Left ventricle myocardium inferior (tissue), 1 donor: ENCODE data around the gene WDR86. TPM values are rescaled to one million over a fixed set of nuclear protein-coding genes. Genes with fewer than 3 reads are reported as not detected.

Experiments used
- DNase-seq: peaks from one replicate; pipeline ENCODE4 v3.0.0-alpha.2; 2020
- H3K27ac ChIP-seq: fragments of 200-600 bp; replicated peaks from 2 replicates; pipeline ENCODE4 v1.8.0; 2021
- H3K27me3 ChIP-seq: fragments of 200-600 bp; 2 replicates; pipeline ENCODE4 v1.8.0; 2021; ENCODE audit warnings: low read depth
- H3K36me3 ChIP-seq: fragments of 200-600 bp; 2 replicates; pipeline ENCODE4 v1.8.0; 2021
- H3K4me1 ChIP-seq: fragments of 200-600 bp; 2 replicates; pipeline ENCODE4 v1.8.0; 2021
- H3K4me3 ChIP-seq: fragments of 200-600 bp; 2 replicates; pipeline ENCODE4 v1.8.0; 2021; ENCODE audit warnings: mild to moderate bottlenecking, moderate library complexity
- H3K9me3 ChIP-seq: fragments of 200-600 bp; replicated peaks from 2 replicates; pipeline ENCODE4 v1.8.0; 2021
- intact Hi-C: fragments of 100-400 bp; cut with micrococcal nuclease; formaldehyde crosslinking; loops from one replicate; pipeline ENCODE4 v1.11.0; 2022
- total RNA-seq: library from RNA; stranded (reverse); fragmentation: NEBNext Ultra II Directional; extraction: Animal tissue kit (Norgen Biotek cat#: 25700); gene quantifications from one replicate; pipeline ENCODE4 v1.2.1, GENCODE V29; 2021
- TF ChIP-seq, protein P1 (sequence below): fragments of 200-600 bp; IDR thresholded peaks from 2 replicates; pipeline ENCODE4 v1.8.0; 2021; ENCODE audit warnings: antibody characterized with exemption, mild to moderate bottlenecking, borderline replicate concordance
- donor health status: DM: no; HTN: yes; CAD: no; lungs with severe emphysema.

The WDR86 gene
- total RNA-seq, 1 donor from 2014 or later = 0.16 TPM

DNA sequence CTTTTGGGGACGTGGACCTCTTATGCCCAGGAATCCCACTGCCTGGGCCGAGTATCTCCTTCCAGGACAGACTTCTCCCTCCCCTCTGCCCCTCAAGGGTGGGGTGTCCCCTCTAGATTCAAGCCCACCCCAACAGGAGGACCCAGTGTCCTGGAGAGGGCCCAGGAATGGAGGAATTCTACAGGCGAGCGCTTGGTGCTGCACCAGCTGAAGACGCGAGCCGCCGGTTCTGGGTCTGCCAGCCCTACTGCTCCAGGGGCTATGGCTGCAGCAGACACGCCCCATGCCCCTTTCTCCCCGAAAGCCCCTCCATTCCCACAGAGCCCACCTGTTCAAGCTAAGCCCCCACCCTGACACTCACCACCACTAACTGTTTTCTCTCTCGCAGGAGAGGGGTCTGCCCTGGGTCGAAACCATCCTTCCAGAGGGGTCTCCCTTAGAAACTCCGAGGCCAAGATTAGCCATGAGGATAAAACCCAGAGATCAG is 21.5 kb upstream of the WDR86 start:
- H3K4me3 ChIP-seq = no peak overlapping the region
- H3K36me3 ChIP-seq = no peaks in the 10 kb centered on the region
- peaks cover 5% of the 10 kb centered on the region for H3K4me1 ChIP-seq
- H3K27me3 ChIP-seq = peaks cover 11% of the 10 kb centered on the region
- no peak for DNase-seq
- H3K9me3 ChIP-seq = no peaks in the 10 kb centered on the region
- TF ChIP-seq, protein P1, sequence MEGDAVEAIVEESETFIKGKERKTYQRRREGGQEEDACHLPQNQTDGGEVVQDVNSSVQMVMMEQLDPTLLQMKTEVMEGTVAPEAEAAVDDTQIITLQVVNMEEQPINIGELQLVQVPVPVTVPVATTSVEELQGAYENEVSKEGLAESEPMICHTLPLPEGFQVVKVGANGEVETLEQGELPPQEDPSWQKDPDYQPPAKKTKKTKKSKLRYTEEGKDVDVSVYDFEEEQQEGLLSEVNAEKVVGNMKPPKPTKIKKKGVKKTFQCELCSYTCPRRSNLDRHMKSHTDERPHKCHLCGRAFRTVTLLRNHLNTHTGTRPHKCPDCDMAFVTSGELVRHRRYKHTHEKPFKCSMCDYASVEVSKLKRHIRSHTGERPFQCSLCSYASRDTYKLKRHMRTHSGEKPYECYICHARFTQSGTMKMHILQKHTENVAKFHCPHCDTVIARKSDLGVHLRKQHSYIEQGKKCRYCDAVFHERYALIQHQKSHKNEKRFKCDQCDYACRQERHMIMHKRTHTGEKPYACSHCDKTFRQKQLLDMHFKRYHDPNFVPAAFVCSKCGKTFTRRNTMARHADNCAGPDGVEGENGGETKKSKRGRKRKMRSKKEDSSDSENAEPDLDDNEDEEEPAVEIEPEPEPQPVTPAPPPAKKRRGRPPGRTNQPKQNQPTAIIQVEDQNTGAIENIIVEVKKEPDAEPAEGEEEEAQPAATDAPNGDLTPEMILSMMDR = no peak
- intact Hi-C loops = no loop called here
- H3K27ac ChIP-seq = no peak overlapping the region

DNA sequence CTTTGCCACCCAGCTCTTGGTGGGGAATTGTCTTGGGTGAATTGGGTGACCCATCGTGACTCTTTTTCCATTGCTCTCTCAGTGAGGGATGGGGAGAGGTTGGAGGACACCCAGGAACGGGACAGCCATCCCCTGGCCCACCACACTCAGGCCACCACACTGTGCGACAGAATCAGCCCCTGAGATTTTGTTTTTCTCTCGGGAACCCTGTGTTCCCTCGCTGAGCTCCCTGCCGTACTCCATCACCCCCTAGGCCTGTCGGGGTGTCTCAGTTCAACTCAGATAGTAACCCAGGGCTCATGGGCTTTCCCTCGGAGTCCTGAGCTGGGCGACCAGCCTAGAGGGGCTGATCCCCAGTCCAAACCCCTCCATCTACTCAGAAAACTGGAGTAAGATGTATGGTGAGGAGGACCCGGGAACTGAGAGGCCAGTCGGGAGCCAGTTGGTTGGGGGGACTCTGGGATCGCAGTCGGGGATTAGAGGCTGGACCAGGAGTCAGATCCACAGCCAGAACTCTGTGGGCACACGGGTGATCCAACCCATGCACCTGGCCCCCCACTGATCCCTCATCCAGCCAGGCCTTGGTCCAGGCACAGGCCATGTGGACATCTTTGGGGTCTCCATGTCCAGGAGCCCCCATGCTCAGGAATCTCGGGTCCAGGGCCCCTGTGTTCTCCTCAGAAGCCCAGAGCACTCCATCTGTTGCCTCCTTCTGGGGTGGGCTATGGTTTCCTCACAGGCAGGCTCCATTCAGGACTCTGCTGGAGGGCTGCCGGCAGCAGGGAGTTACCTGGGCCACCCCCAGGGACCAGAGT is 20.8 kb upstream of the WDR86 start:
- TF ChIP-seq, protein P1 = no peak
- intact Hi-C loops = no loop called here
- Histone ChIP-seq H3K27ac (no peak overlapping the region), H3K4me1 (peaks cover 5% of the 10 kb centered on the region), H3K4me3 (no peak overlapping the region), H3K9me3 (no peaks in the 10 kb centered on the region), H3K27me3 (peaks cover 11% of the 10 kb centered on the region), H3K36me3 (no peaks in the 10 kb centered on the region)
- DNase-seq = no peak

GRCh38 chr7:151429560-151430331 is 19.9 kb upstream of the WDR86 start:
- intact Hi-C loops = no loop called here
- H3K27me3 ChIP-seq = peaks cover 11% of the 10 kb centered on the region
- no peaks in the 10 kb centered on the region for H3K9me3 ChIP-seq
- H3K4me1 ChIP-seq = peaks cover 5% of the 10 kb centered on the region
- TF ChIP-seq, protein P1 = no peak
- no peak overlapping the region for H3K4me3 ChIP-seq
- DNase-seq = no peak
- H3K36me3 ChIP-seq = no peaks in the 10 kb centered on the region
- H3K27ac ChIP-seq = no peak overlapping the region

DNA sequence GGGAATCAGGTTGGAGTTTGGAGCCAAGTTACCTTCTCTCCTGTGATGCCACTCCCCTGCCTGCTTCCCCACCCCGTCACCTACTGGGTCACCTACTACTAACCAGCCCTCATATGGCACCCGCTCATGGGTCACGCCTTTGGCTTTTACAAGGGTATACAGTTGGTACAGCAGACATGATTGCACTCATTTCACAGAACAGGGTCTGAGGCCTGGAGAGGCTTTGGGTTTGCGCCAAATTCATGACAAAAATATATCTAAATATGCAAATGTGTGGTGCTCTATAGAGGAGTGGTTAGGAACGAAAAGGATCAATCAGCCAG is 19.4 kb upstream of the WDR86 start:
- no peak overlapping the region for H3K27ac ChIP-seq
- no peak for DNase-seq
- peaks cover 11% of the 10 kb centered on the region for H3K27me3 ChIP-seq
- H3K36me3 ChIP-seq = no peaks in the 10 kb centered on the region
- TF ChIP-seq, protein P1 = no peak
- peaks cover 5% of the 10 kb centered on the region for H3K4me1 ChIP-seq
- no peaks in the 10 kb centered on the region for H3K9me3 ChIP-seq
- no peak overlapping the region for H3K4me3 ChIP-seq
- intact Hi-C loops = no loop called here

DNA sequence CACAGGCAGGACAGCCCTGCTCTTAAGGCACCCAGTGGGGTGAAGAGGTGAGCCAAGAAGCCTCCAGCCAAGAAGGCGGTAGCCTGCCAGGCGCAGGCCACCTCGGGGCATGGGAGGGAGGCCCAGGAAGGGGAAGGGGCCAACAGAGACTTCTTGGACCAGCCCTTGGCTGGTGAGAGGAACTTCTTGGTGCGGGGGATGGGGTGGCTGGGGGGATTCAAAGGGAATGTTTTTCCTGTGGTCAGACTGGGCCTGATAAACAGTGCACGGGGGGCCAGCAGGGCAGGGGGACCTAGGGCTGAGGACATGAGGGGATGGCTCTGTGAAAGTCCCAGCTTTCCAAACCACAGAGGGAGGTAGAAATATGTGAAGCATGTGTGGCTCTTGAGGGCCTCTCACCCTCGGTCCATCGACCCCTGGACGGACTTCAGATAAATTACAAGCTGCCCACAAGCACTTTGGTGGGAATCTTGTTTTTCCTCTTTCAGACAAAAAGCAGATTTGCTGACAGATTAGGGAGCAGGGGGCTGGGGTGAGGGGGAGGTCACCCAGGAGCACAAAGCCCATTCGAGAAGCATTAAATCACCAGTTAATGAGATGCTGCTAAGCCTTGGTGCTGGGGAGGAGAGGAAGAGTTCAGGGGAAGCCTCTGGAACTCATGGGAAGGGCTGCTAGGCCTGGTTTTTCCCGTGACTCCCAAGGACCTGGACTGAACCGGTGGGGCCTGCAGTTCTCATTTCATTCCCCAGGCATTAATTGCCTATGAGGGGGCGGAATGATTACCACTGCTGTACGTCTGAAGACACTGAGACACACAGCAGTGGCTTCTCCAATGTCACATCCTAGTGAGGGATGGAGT is 18.8 kb upstream of the WDR86 start:
- DNase-seq = no peak
- Histone ChIP-seq H3K27ac (no peak overlapping the region), H3K4me3 (no peak overlapping the region), H3K36me3 (no peaks in the 10 kb centered on the region), H3K27me3 (peaks cover 11% of the 10 kb centered on the region), H3K9me3 (no peaks in the 10 kb centered on the region), H3K4me1 (peaks cover 5% of the 10 kb centered on the region)
- TF ChIP-seq, protein P1 = no peak
- intact Hi-C loops = no loop called here
